Neural cell (in vitro differentiated cells): ENCODE data around the gene EBLN2. TPM values are rescaled to one million over a fixed set of nuclear protein-coding genes. Genes with fewer than 3 reads are reported as not detected.

Source experiments
- H2AFZ ChIP-seq: fragments of 200-600, 300-800 bp; sonication (generic), shearing (Covaris generic); 2 replicates; pipeline ENCODE4 v1.6.0; 2014; ENCODE audit warnings: low read depth, mild to moderate bottlenecking, antibody characterized with exemption, low read length, moderate library complexity
- H3F3A ChIP-seq: fragments of 200-600 bp; shearing (Covaris generic); 2 replicates; pipeline ENCODE4 v1.6.1; 2016; ENCODE audit warnings: mild to moderate bottlenecking, moderate library complexity, mixed read lengths, antibody characterized with exemption, low read length; ENCODE audit not compliant: insufficient read depth, poor library complexity, severe bottlenecking
- H3K27ac ChIP-seq: fragments of 200-600, 300-800 bp; sonication (generic), shearing (Covaris generic); 2 replicates; pipeline ENCODE4 v1.5.1; 2014; ENCODE audit warnings: mild to moderate bottlenecking, low read length, moderate library complexity
- H3K27me3 ChIP-seq: fragments of 300-800, 200-600 bp; sonication (generic), shearing (Covaris generic); 2 replicates; pipeline ENCODE4 v1.6.0; 2014; ENCODE audit warnings: mild to moderate bottlenecking, low read depth, low read length, moderate library complexity; ENCODE audit not compliant: insufficient read depth
- H3K36me3 ChIP-seq: fragments of 300-800, 200-600 bp; sonication (generic), shearing (Covaris generic); 2 replicates; pipeline ENCODE4 v1.5.1; 2014; ENCODE audit warnings: mild to moderate bottlenecking, antibody characterized with exemption, low read length, moderate library complexity; ENCODE audit not compliant: insufficient read depth
- H3K4me2 ChIP-seq: fragments of 300-800, 200-600 bp; sonication (generic), shearing (Covaris generic); 2 replicates; pipeline ENCODE4 v1.6.0; 2014; ENCODE audit warnings: mild to moderate bottlenecking, low read length
- H3K4me3 ChIP-seq: fragments of 300-800, 200-600 bp; sonication (generic), shearing (Covaris generic); 2 replicates; pipeline ENCODE4 v1.5.1; 2014; ENCODE audit warnings: mild to moderate bottlenecking, low read length, moderate library complexity
- H3K79me2 ChIP-seq: fragments of 200-600 bp; shearing (Covaris generic); replicated peaks from 2 replicates; pipeline ENCODE4 v1.6.0; 2014; ENCODE audit warnings: mild to moderate bottlenecking, low read length, moderate library complexity; ENCODE audit not compliant: insufficient read depth
- H3K9ac ChIP-seq: fragments of 300-800, 200-600 bp; sonication (generic), shearing (Covaris generic); 2 replicates; pipeline ENCODE4 v1.6.1; 2016; ENCODE audit warnings: mild to moderate bottlenecking, low read length, mixed read lengths
- H3K9me2 ChIP-seq: fragments of 200-600 bp; shearing (Covaris generic); 2 replicates; pipeline ENCODE4 v1.6.1; 2016; ENCODE audit warnings: mild to moderate bottlenecking, low read length, mixed read lengths; ENCODE audit not compliant: insufficient read depth
- H3K9me3 ChIP-seq: fragments of 200-600, 300-800 bp; sonication (generic), shearing (Covaris generic); 2 replicates; pipeline ENCODE4 v1.6.1; 2016; ENCODE audit warnings: mild to moderate bottlenecking, mixed run types, low read length, moderate library complexity, mixed read lengths
- H4K20me1 ChIP-seq: fragments of 200-600 bp; shearing (Covaris generic); 2 replicates; pipeline ENCODE4 v1.6.1; 2016; ENCODE audit warnings: mild to moderate bottlenecking, mixed run types; ENCODE audit not compliant: insufficient read depth
- EP300 ChIP-seq: fragments of 450-650 bp; conservative IDR thresholded peaks from 2 replicates; pipeline ENCODE4 v1.6.1; 2014; ENCODE audit warnings: antibody characterized with exemption, mild to moderate bottlenecking, moderate library complexity; ENCODE audit not compliant: poor library complexity, severe bottlenecking
- EZH2 ChIP-seq: fragments of 200-600, 300-800 bp; shearing (Covaris generic), sonication (generic); IDR thresholded peaks from 2 replicates; pipeline ENCODE4 v1.6.1; 2014; ENCODE audit warnings: antibody characterized with exemption, low read length, borderline replicate concordance, mild to moderate bottlenecking; ENCODE audit not compliant: insufficient read depth, poor library complexity, severe bottlenecking
- MXI1 ChIP-seq: fragments of 450-650 bp; conservative IDR thresholded peaks from 2 replicates; pipeline ENCODE4 v1.6.1; 2014; ENCODE audit warnings: antibody characterized with exemption, mild to moderate bottlenecking; ENCODE audit not compliant: poor library complexity, severe bottlenecking
- POLR2AphosphoS5 ChIP-seq: IDR thresholded peaks from 2 replicates; pipeline ENCODE4 v1.6.1; 2012
- RAD21 ChIP-seq: fragments of 450-650 bp; conservative IDR thresholded peaks from 2 replicates; pipeline ENCODE4 v1.6.1; 2014; ENCODE audit warnings: antibody characterized with exemption, mild to moderate bottlenecking, moderate library complexity
- REST ChIP-seq: IDR thresholded peaks from 2 replicates; pipeline ENCODE4 v1.6.1; 2012; ENCODE audit warnings: borderline replicate concordance
- SMC3 ChIP-seq: fragments of 450-650 bp; conservative IDR thresholded peaks from 2 replicates; pipeline ENCODE4 v1.6.1; 2014; ENCODE audit warnings: antibody characterized with exemption, mild to moderate bottlenecking, moderate library complexity; ENCODE audit not compliant: poor library complexity
- TAF1 ChIP-seq: IDR thresholded peaks from 2 replicates; pipeline ENCODE4 v1.6.1; 2012; ENCODE audit warnings: low read depth
- polyA plus RNA-seq: library from polyadenylated mRNA; depleted of rRNA; stranded (reverse); fragments of >200 nt; gene quantifications from 2 replicates; pipeline ENCODE4 v1.2.3, GENCODE V29; 2014
- TF ChIP-seq, protein P1 (sequence below): fragments of 450-650 bp; IDR thresholded peaks from 2 replicates; pipeline ENCODE4 v1.5.1; 2014; ENCODE audit warnings: antibody characterized with exemption, mild to moderate bottlenecking, moderate library complexity; ENCODE audit not compliant: poor library complexity, severe bottlenecking

The EBLN2 gene
- polyA plus RNA-seq, 1 donor from 2014 or later: 8.3 TPM

- no peak overlapping the region for H3K27ac ChIP-seq
- no peaks in the 10 kb centered on the region for H3K27me3 ChIP-seq
- no peaks in the 10 kb centered on the region for H3K36me3 ChIP-seq
- H3K4me2 ChIP-seq: no peak overlapping the region
- H3K79me2 ChIP-seq: no peaks in the 10 kb centered on the region
- TF ChIP-seq EZH2 (no peak), RAD21 (no peak), SMC3 (no peak), EP300 (no peak), MXI1 (no peak), POLR2AphosphoS5 (no peak), TAF1 (no peak), REST (no peak)
- TF ChIP-seq, protein P1, sequence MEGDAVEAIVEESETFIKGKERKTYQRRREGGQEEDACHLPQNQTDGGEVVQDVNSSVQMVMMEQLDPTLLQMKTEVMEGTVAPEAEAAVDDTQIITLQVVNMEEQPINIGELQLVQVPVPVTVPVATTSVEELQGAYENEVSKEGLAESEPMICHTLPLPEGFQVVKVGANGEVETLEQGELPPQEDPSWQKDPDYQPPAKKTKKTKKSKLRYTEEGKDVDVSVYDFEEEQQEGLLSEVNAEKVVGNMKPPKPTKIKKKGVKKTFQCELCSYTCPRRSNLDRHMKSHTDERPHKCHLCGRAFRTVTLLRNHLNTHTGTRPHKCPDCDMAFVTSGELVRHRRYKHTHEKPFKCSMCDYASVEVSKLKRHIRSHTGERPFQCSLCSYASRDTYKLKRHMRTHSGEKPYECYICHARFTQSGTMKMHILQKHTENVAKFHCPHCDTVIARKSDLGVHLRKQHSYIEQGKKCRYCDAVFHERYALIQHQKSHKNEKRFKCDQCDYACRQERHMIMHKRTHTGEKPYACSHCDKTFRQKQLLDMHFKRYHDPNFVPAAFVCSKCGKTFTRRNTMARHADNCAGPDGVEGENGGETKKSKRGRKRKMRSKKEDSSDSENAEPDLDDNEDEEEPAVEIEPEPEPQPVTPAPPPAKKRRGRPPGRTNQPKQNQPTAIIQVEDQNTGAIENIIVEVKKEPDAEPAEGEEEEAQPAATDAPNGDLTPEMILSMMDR: no peak
- no peak overlapping the region for H3K9ac ChIP-seq
- no peak overlapping the region for H2AFZ ChIP-seq
- no peaks in the 10 kb centered on the region for H4K20me1 ChIP-seq
- H3F3A ChIP-seq: no peaks in the 10 kb centered on the region
- no peaks in the 10 kb centered on the region for H3K9me2 ChIP-seq
- no peaks in the 10 kb centered on the region for H3K9me3 ChIP-seq
- no peak overlapping the region for H3K4me3 ChIP-seq
Measured at GRCh38 chr3:73101881-73102280, 40.4 kb downstream of the EBLN2 start.

- no peak overlapping the region for H2AFZ ChIP-seq
- TF ChIP-seq TAF1: no peak
- TF ChIP-seq, protein P1: no peak
- no peak for TF ChIP-seq POLR2AphosphoS5
- no peak for TF ChIP-seq EZH2
- TF ChIP-seq SMC3: no peak
- no peak for TF ChIP-seq MXI1
- no peak for TF ChIP-seq REST
- no peak for TF ChIP-seq RAD21
- no peak for TF ChIP-seq EP300
- H4K20me1 ChIP-seq: no peaks in the 10 kb centered on the region
- H3K9ac ChIP-seq: no peak overlapping the region
- no peaks in the 10 kb centered on the region for H3K9me2 ChIP-seq
- H3K27me3 ChIP-seq: no peaks in the 10 kb centered on the region
- H3K79me2 ChIP-seq: no peaks in the 10 kb centered on the region
- no peak overlapping the region for H3K4me2 ChIP-seq
- no peaks in the 10 kb centered on the region for H3K9me3 ChIP-seq
- no peaks in the 10 kb centered on the region for H3K36me3 ChIP-seq
- no peaks in the 10 kb centered on the region for H3F3A ChIP-seq
- H3K4me3 ChIP-seq: no peak overlapping the region
- H3K27ac ChIP-seq: no peak overlapping the region
Measured at GRCh38 chr3:73107215-73107614, 45.8 kb downstream of the EBLN2 start.
